Measurements from ENCODE around the gene SNAP23. TPM values are rescaled to one million over a fixed set of nuclear protein-coding genes. Genes with fewer than 3 reads are reported as not detected.

Gene SNAP23
- total RNA-seq, 2 donors from 2014 or later, result 86.1 to 93.9 TPM

- Histone ChIP-seq H3K9me3 (no peaks in the 10 kb centered on the region), H3K27me3 (replicated peaks; ENCODE audit: insufficient read depth) (no peaks in the 10 kb centered on the region), H3K4me1 (replicated peaks) (no peaks in the 10 kb centered on the region), H3K27ac (no peak overlapping the region), H3K4me3 (no peak overlapping the region), H3K36me3 (no peaks in the 10 kb centered on the region)
- intact Hi-C loops (cut with DNase I), result no loop called here
- whole genome bisulfite sequencing, result 98% methylated on average over 6 of the region's 6 CpGs
- no peak for DNase-seq (ENCODE audit: low spot score)
- TF ChIP-seq POLR2AphosphoS5 (IDR thresholded peaks at IDR 0.05), result no peak
- no peak for TF ChIP-seq CTCF (IDR thresholded peaks at IDR 0.05)
- no peak for TF ChIP-seq POLR2A (IDR thresholded peaks at IDR 0.05)
Observed at GRCh38 chr15:42482701-42483100, 12.7 kb upstream of the SNAP23 start.

- Histone ChIP-seq H3K4me3 (no peak overlapping the region), H3K27me3 (replicated peaks; ENCODE audit: insufficient read depth) (no peaks in the 10 kb centered on the region), H3K27ac (no peak overlapping the region), H3K9me3 (no peaks in the 10 kb centered on the region), H3K4me1 (replicated peaks) (no peaks in the 10 kb centered on the region), H3K36me3 (no peaks in the 10 kb centered on the region)
- TF ChIP-seq POLR2AphosphoS5 (IDR thresholded peaks at IDR 0.05), result no peak
- TF ChIP-seq POLR2A (IDR thresholded peaks at IDR 0.05), result no peak
- TF ChIP-seq CTCF (IDR thresholded peaks at IDR 0.05), result no peak
- DNase-seq (ENCODE audit: low spot score), result no peak
- intact Hi-C loops (cut with DNase I), result no loop called here
- 83% methylated on average over 1 of the region's 1 CpG for WGBS
Observed at GRCh38 chr15:42483677-42484076, 11.8 kb upstream of the SNAP23 start.

DNA sequence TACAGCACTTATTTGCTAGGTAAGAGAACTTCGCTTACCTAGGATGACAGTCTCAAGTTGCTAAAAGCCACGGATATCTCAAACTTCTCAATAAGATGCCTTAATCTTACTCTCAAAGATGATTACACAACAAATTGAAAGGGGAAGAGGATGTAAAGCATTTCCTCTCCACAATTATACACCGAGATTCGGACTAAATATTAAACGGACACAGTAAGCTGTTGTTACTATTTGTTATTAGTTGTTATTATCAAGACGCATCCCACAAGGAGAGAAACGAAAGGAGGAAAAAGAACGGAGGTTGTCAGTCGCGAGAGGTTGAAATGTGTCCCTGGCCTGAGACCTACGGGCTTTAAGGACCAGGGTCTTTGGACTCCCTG, 5.2 kb upstream of the SNAP23 start:
- Histone ChIP-seq H3K9me3 (no peaks in the 10 kb centered on the region), H3K27me3 (replicated peaks; ENCODE audit: insufficient read depth) (no peaks in the 10 kb centered on the region), H3K36me3 (no peaks in the 10 kb centered on the region), H3K4me3 (peak overlapping the region; percentile 59 to 85), H3K27ac (peak overlapping the region; percentile 85 to 93), H3K4me1 (replicated peaks) (peaks cover 2% of the 10 kb centered on the region)
- intact Hi-C loops (cut with DNase I), result no loop called here
- 3% methylated on average over 11 of the region's 11 CpGs for WGBS
- TF ChIP-seq CTCF (IDR thresholded peaks at IDR 0.05) (no peak), POLR2A (IDR thresholded peaks at IDR 0.05) (no peak)
- no peak for DNase-seq (ENCODE audit: low spot score)

DNA sequence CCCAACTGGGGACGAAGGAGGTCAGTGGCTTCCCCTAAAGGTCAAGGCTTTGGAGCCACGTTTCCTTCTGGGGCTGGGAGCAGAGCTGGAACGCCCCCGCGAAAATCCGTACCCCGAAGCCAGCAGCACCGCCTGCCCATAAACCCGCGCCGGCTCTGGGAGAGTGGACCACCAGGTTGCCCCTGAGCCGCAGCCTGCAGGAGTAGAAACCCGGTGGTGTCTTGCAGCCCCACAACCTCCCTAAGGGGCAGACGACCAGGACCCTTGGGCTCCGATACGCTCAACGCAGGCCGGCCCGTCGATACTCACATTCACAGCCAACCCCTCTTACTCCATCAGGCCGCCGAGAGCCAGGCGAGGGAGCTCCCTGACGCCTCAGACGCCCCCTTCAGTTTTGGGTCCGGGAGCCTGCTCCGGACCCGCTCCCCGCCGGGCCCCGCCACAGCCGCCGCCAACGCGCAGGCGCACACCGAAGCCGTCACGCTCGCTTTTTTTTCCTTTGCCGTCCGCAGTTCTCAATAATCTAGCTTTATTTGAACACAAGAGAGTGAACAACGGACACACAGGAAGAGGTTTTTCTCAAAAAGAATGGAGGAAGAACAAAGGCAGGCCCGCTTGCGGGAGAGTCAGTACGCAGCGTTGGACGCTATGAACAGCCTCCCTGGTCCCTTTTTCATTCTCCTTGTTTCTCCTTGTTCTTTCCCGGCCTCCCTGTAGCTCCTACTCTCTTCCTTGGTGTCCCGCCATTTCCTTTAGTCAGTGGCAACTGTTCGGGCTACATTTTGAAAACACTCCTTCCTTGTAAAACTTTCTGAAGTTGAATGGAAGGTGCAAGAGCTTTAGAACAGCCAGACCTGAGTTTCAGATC, 4.5 kb upstream of the SNAP23 start, which contains the start of gene ZNF106:
Gene ZNF106, minus strand, starts transcription at position 471 of the 868 bp plus-strand sequence. CDS start 18,852 bp downstream, outside the sequence.
- peak; percentile 79 for DNase-seq (ENCODE audit: low spot score)

More for the DNA sequence above, 4.5 kb upstream of the SNAP23 start, which contains the start of gene ZNF106:
- peak; percentile 100 for TF ChIP-seq POLR2AphosphoS5 (IDR thresholded peaks at IDR 0.05)
- peak in 2 of 4 experiments; percentile 29 to 33 for TF ChIP-seq CTCF (IDR thresholded peaks at IDR 0.05)
- peak; percentile 89 for TF ChIP-seq POLR2A (IDR thresholded peaks at IDR 0.05)
- peak within 1 kb of the TSS; percentile 59 to 85 for H3K4me3 ChIP-seq
- intact Hi-C loops (cut with DNase I), result no loop called here
- peak within 1 kb of the TSS; percentile 85 to 93 for H3K27ac ChIP-seq
- no peaks in the 10 kb centered on the region for H3K36me3 ChIP-seq
- WGBS, result under 1% methylated on average over 51 of the region's 51 CpGs
- H3K4me1 ChIP-seq (replicated peaks), result peaks cover 2% of the 10 kb centered on the region
- H3K27me3 ChIP-seq (replicated peaks; ENCODE audit: insufficient read depth), result no peaks in the 10 kb centered on the region
- no peaks in the 10 kb centered on the region for H3K9me3 ChIP-seq
